ENCODE results near the gene IGHMBP2.

Gene IGHMBP2

DNA sequence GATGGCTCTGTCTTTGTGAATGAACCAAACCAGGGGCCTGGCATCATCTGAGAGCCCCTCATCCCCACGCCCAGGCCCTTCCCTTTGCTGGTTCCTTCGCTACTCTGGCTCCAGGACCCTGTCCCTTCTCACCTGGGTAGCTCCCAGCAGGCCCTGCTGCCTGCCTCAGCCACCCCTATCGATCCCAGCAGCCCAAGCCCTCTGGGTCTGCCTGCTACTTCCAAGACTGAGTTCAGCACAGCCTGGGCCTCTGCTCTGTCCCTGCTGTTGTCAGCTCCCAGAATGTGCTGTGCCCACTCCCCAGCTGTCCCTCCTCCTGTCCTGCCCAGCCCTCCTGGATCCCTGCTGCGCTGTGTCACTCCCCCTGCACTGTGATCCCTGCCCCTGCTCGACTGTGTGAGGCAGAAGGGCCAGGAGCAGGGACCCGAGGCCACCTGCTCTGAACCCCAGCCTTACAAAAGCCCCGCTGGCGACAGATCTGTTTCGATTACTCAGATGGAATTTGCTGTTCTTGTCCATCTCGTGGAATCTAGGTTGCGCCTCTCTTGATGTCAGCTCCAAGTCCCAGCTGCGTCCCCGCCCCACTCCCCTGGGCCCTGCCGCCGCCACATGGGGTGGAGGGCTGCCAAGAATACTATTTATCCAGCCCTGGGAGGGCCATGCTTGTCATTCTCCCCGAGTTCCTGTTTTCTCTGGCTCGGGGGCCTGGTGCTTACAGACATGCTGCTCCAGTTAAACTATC is 13.0 kb upstream of the IGHMBP2 start:
- DNase-seq: no peak

GRCh38 chr11:68891351-68891948 is 12.2 kb upstream of the IGHMBP2 start:
- no peak for DNase-seq

- no peak for DNase-seq
Measured at GRCh38 chr11:68892576-68892975, 11.1 kb upstream of the IGHMBP2 start.

DNA sequence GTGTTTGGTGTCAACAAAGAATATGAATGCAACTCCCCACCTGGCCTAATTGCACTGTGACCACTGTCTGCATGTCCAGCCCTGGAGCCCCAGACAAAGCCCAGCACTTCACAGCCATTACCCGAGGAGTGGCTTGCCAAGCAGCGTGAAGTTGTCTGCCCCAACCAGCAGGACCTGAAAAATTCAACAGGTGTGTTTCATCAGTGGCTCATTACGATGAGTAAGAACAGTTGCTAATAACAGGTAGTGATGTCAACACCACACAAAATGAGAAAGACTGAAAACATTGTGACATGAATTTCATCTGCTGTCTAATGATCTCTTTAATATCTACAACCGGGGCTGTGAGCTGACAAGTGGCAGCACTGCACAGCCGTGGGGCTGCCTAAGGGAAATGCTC is 10.4 kb upstream of the IGHMBP2 start:
- DNase-seq: no peak

DNA sequence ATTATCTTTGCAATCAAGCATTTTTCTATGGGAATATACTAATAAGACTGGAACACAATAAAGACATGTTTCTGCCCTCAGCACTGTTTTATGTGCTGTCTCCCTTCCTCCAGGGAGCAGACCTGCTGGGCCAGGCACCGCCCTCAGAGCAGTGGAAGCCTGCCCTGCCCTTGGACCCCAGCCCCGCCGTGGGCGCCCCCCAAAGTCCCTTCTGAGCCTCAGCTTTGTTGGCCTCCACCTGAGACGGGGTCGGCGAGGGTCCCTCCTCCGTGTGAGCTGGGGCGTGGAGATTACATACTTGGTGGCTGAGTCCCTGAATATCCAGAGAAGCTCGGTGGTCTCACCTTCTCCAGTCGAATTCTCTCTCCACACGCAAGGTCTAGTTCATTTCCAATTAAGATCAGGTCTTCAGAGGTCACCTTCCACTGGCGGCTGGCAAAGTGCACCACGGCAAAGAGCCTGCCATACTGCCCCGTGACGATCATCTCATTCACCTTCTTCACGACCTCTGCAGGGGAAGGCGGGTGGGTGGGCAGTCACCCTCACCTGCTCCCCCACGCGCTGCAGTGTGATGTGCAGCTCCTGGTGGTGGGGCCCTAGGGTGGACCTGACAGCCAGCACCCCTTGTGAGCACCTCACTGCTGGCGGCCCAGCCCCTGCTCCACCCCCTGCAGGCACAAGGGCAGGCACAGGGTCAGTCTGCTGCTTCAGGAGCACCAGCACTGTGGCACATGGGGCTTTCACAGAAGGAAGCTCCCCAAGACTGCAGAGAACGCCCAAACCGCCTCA is 7.3 kb upstream of the IGHMBP2 start:
- DNase-seq: no peak

DNA sequence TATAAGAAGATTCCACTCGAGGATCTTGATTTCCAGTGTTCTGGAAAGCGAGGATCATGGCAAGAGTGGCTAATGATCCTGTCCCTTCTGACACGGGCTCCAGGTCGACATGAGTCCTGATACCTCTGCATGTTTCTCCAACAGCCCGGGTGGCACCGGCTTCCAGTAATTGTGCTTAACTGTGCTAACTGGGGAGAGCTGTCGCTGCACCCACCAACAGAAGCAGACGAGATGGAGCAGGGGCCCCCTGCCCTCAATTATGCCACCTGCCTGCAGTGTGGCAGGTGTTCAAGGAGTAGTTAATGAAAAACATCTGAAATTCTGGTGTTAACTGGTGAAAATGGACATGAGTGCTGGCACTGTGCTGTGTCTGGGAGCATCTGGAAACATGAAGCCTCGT is 6.2 kb upstream of the IGHMBP2 start:
- no peak for DNase-seq

DNA sequence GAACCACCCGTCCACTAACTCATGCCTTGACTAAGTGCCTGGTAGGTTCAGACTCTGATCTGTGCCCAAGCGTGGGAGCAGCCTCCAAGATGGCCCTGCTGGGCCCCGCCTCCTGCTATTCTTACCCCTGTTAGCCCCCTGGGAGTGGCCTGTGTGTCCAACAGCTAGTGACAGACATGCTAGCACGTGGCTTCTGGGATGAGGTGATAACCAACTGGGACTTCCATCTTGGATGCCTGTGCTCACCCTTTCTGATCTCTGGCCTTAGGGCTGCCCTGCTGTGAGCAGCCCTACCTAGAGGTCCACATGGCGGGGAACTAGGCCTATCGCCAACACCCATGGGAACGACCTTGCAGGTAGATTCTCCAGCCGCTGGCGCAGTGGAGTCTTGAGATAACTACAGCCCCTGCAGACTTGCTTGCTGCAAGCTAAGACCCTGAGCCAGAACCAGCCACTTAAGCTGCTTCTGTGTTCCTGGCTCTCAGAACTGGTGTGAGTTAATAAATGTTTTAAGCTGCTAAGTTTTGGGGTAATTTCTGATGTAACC is 2.8 kb upstream of the IGHMBP2 start:
- DNase-seq: no peak

GRCh38 chr11:68904248-68904847 is 657 bp downstream of the IGHMBP2 start:
- DNase-seq: peak; percentile 2

DNA sequence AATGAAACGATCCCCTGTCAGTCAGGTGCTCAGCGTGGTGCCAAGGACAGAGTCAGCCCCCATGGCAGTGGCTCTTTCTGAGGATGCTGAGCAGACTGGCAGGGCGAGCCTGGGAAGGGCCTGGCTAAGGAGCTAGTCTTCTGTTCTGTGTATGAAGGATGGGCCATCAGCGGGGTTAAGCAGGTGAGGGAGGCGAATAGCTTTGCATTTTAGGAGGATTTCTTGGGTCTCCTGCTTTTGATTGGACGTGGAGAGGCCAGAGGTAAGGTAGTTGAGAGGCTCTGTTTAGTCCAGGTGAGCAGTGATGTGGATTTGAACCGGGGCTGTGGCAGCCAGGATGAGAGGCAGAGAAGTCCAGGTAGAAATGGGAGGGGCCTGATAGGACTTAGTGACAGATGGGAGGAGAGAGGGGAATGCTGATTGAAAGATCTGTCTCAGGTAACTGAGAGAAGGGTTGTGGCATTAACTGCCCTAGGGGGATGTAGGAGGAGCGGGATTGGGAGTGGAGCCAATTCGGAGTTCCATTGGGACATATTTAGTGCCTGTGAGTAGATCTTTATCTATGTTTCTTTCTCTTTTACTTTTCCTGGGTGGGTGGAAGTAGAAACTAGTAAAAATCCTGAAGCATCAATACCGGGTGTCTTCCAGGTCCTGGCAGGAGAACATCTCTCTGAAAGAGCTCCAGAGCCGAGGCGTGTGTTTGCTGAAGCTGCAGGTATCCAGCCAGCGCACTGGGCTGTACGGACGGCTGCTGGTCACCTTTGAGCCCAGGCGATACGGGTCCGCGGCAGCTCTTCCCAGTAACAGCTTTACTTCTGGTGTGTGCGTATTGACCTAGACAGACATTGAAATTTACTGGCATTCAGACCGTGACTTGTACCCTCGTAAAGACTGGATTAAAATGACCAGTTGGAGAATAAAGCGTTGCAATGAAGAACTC is 2.0 kb downstream of the IGHMBP2 start:
- DNase-seq: no peak

- DNase-seq: no peak
Measured at GRCh38 chr11:68908273-68908672, 4.6 kb downstream of the IGHMBP2 start.

GRCh38 chr11:68910965-68911364 is 7.3 kb downstream of the IGHMBP2 start:
- no peak for DNase-seq

DNA sequence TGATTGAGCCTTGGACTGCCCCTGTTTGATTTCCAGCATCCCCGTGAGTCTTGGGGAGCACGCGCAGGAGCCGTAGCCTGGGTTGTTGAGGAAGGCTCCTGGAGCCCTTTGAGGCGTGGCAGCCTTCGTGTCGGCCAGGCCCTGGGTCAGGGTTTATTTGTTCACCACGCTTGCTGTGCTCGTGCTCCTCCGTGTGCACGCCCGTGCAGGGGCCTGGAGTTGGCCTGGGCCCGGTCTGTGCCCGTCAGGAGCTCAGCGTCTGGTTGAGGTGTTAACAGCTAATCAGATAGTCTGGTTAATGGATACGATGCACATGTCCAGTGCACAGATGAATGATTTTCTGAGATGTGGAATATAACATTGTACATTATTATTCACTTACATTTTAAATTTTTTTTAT is 8.0 kb downstream of the IGHMBP2 start:
- no peak for DNase-seq

DNA sequence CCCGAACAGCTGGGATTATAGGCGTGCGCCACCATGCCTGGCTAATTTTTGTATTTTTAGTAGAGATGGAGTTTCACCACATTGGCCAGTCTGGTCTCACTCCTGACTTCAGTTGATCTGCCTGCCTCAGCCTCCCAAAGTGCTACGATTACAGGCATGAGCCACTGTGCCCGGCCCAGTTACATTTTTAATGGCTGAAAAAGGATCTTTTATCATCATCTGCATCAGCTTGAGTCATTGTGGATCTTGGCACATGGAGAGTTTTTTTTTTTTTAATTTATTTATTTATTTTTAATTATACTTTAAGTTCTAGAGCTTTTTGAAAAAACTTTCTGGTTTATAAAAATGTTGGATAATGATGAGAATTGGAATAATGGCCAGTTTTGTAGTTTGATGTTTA is 8.6 kb downstream of the IGHMBP2 start:
- DNase-seq: no peak

DNA sequence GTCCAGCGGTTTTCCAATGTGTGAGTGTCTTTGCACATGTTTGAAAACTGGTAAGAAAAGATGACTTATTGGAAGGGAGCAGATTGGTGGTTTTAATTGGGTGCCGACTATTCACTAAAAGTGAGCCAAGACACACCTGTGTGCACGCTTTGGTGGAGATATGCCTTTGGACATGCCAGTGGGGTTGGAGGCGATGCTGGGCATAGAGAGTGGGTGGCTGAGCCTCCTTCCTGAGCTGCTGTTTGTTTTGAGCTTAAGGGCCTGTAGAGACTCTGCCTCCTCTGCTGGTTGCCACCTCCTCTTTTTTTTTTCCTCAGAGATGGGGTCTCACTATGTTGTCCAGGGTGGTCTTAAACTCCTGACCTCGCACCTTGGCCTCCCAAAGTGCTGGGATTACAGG is 9.5 kb downstream of the IGHMBP2 start:
- DNase-seq: no peak

DNA sequence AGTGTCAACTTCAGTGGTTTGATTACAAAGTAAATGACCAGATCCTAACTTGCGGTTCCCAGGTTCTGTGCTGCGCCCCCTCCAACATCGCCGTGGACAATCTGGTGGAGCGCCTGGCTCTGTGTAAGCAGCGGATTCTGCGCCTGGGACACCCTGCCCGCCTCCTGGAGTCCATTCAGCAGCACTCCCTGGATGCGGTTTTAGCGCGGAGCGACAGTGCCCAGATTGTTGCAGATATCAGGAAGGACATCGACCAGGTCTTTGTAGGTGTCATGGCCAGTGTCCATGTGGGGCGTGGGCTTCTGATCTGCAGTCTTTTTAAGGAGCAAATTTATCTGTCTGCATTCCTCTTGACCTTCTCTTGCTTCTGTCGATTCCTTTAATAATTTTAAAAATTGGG is 11.1 kb downstream of the IGHMBP2 start:
- DNase-seq: no peak

DNA sequence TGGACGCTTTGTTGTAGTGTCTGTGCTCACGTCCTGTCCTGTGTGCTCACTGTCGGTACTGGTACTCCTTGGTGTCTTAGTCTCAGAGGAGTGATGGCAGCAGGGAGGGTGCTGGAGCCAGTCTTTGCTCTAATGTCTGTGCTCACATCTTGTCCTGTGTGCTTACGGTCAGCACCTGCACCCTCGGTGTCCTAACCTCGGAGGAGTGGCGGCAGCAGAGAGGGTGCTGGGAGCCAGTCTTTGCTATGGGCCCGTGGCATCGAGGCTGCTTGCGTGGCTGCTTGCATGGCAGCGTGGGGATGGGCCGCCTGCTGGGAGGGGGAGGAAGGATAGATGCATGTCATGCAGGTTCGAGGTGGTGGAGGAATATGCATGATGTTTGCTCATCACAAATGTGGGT is 12.7 kb downstream of the IGHMBP2 start:
- no peak for DNase-seq

GRCh38 chr11:68923614-68924013 is 19.9 kb downstream of the IGHMBP2 start:
- no peak for DNase-seq

GRCh38 chr11:68924073-68924925 is 20.6 kb downstream of the IGHMBP2 start:
- DNase-seq: no peak

GRCh38 chr11:68925611-68926010 is 21.9 kb downstream of the IGHMBP2 start:
- DNase-seq: no peak

DNA sequence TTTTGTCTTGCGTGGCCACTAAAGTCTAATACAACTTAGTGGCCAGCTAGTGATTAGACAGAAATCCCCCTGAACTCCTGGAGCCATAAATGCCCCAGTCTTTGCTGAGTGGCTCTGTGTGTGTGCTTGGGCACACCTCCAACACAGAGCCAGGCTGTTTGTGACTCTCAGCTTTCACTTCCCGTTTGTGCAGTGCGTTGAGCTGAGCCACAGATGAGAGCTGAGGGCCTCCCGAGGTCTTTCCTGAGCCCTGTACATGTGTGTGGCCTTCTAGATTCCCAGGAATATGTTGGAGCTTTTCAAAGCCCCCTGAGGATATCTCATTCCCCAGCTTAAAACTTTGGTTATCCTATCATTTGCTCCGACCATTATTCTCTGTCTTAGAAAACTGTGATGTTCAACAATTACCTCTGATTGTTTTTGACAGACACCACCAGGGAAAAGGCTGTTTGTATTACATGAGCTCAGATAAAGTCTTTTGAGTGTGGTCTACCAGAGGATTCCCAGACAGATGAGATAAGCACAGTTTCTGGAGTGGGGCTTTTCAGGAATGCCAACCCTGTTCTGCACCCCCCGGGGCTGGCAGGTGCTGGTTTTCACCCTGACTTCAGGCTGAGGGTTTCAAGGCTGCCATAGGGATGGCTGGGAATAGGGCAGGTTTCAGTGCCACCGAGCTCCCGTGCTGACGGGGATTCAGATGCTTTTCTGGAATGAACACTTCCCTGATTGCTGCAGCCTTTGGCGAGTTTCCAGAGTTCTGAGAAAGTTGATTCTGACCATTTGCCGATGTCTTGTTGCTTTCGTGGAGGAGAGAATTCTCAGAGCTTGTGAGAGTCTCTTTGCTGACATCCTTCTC is 23.8 kb downstream of the IGHMBP2 start:
- no peak for DNase-seq
